ENCODE results near the gene PPP1R15B.

- TF ChIP-seq CTCF (optimal IDR thresholded peaks at IDR 0.05 in 1 of 3, IDR thresholded peaks at IDR 0.05 in 1 of 3, conservative IDR thresholded peaks at IDR 0.05 in 1 of 3; ENCODE audit: extremely low read depth in 1 of 3, insufficient read depth in 2 of 3, low read length in 3 of 3) (no peak), EZH2 (IDR thresholded peaks at IDR 0.05; ENCODE audit: low read length) (no peak)
Measured at GRCh38 chr1:204424621-204425020, 13.0 kb upstream of the PPP1R15B start.
